ENCODE measurements around the gene ZFYVE19. TPM values are rescaled to one million over a fixed set of nuclear protein-coding genes. Genes with fewer than 3 reads are reported as not detected.
A peak's percentile ranks its signal among the peaks of the same experiment; 100 is the strongest.

ZFYVE19 gene
- total RNA-seq, 4 donors from 2014 or later, result 21.7 to 37.8 (median 22.3) TPM

DNA sequence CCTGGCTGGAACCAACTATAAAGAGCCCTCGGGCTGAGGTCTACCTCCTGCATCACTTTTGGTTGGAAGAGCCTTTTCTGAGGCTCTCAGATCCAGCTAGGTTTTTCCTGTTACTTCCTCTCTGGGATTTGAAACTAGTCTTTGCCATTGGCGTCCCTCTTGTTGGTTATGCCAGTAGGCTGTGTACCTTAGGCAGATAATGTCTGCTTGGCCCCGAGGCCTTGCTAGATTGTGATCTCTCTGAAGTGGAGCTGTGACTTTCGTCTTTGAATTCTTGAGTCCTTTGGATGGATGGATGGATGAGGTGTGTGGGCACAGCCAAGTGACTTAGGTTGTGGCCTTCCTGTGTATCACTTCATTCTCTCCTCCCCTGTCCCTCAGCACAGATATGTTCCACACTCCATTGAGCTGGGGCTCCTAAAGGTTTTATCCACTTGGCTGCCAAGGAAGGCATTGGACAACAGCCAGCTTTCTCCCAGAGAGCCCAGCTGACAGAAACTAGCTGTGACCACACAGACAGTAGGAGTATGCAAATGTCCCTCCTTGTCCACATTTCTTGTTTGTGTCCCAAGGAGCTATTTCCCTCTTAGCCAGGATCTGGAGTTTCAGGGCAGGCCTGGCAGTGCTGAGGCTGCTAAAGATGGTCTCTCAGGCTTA is 8.3 kb downstream of the ZFYVE19 start:
- H3K27ac ChIP-seq, result peak overlapping the region; percentile 69 to 87 (median 78)
- 64 to 68% methylated on average over 4 of the region's 4 CpGs for WGBS, 2 donors

GRCh38 chr15:40819048-40819447 is 12.2 kb downstream of the ZFYVE19 start:
- intact Hi-C loops (cut with DNase I), result no loop called here
- no peak overlapping the region for H3K4me3 ChIP-seq (replicated peaks in 1 of 3)

More for the DNA sequence above, 8.3 kb downstream of the ZFYVE19 start:
- TF ChIP-seq POLR2A (IDR thresholded peaks at IDR 0.05), result no peak
- no peak for TF ChIP-seq CTCF (IDR thresholded peaks at IDR 0.05)
- no peaks in the 10 kb centered on the region for H3K27me3 ChIP-seq
- peaks cover 8 to 14% of the 10 kb centered on the region in 2 donors for H3K4me1 ChIP-seq
- intact Hi-C loops (cut with DNase I), result no loop called here
- no peak overlapping the region for H3K4me3 ChIP-seq (replicated peaks in 1 of 3)
- H3K36me3 ChIP-seq, result peaks cover 0 to 7% of the 10 kb centered on the region in 2 donors
- no peaks in the 10 kb centered on the region for H3K9me3 ChIP-seq
- peak; percentile 88 to 89 for DNase-seq

GRCh38 chr15:40821195-40821594 is 14.3 kb downstream of the ZFYVE19 start:
- Histone ChIP-seq H3K27ac (no peak overlapping the region), H3K36me3 (no peaks in the 10 kb centered on the region), H3K9me3 (no peaks in the 10 kb centered on the region), H3K27me3 (no peaks in the 10 kb centered on the region), H3K4me3 (replicated peaks in 1 of 3) (no peak overlapping the region), H3K4me1 (peaks cover 0 to 7% of the 10 kb centered on the region in 2 donors)
- no peak for DNase-seq
- intact Hi-C loops (cut with DNase I), result no loop called here
- no peak for TF ChIP-seq POLR2A (IDR thresholded peaks at IDR 0.05)
- no peak for TF ChIP-seq CTCF (IDR thresholded peaks at IDR 0.05)
- 90 to 92% methylated on average over 2 of the region's 2 CpGs for WGBS, 2 donors

More at GRCh38 chr15:40819048-40819447, 12.2 kb downstream of the ZFYVE19 start:
- Histone ChIP-seq H3K9me3 (no peaks in the 10 kb centered on the region), H3K4me1 (peaks cover 8 to 14% of the 10 kb centered on the region in 2 donors), H3K27ac (no peak overlapping the region), H3K36me3 (no peaks in the 10 kb centered on the region), H3K27me3 (no peaks in the 10 kb centered on the region)
- 85 to 86% methylated on average over 7 of the region's 7 CpGs for WGBS, 2 donors
- TF ChIP-seq CTCF (IDR thresholded peaks at IDR 0.05), result no peak
- TF ChIP-seq POLR2A (IDR thresholded peaks at IDR 0.05), result no peak
- DNase-seq, result no peak

- 88 to 95% methylated on average over 1 of the region's 1 CpG for WGBS, 2 donors
- no peak for TF ChIP-seq CTCF (IDR thresholded peaks at IDR 0.05)
- TF ChIP-seq POLR2A (IDR thresholded peaks at IDR 0.05), result no peak
Observed at GRCh38 chr15:40823572-40824343, 16.9 kb downstream of the ZFYVE19 start.

More at GRCh38 chr15:40823572-40824343, 16.9 kb downstream of the ZFYVE19 start:
- Histone ChIP-seq H3K4me3 (replicated peaks in 1 of 3) (no peak overlapping the region), H3K9me3 (no peaks in the 10 kb centered on the region), H3K27me3 (no peaks in the 10 kb centered on the region), H3K4me1 (peaks cover 0 to 11% of the 10 kb centered on the region in 2 donors), H3K36me3 (no peaks in the 10 kb centered on the region), H3K27ac (no peak overlapping the region)
- intact Hi-C loops (cut with DNase I), result no loop called here
- DNase-seq, result no peak

Measured in thyroid gland (tissue), 4 donors.